HUES64 (cell line): Measurements from ENCODE around the gene TRMT2A.
A peak's percentile ranks its signal among the peaks of the same experiment; 100 is the strongest.

Experiments used
- H3K27ac ChIP-seq: 2 replicates; pipeline ENCODE4 v1.7.0; 2013; ENCODE audit warnings: low read depth, low read length, inconsistent platforms
- H3K27me3 ChIP-seq: 2 replicates; pipeline ENCODE4 v1.6.1; 2013; ENCODE audit warnings: mild to moderate bottlenecking, low read length; ENCODE audit not compliant: insufficient read depth
- H3K36me3 ChIP-seq: 2 replicates; pipeline ENCODE4 v1.6.1; 2013; ENCODE audit warnings: mild to moderate bottlenecking, low read length; ENCODE audit not compliant: insufficient read depth
- H3K4me1 ChIP-seq: 2 replicates; pipeline ENCODE4 v1.6.1; 2013; ENCODE audit warnings: mild to moderate bottlenecking, low read length, moderate library complexity; ENCODE audit not compliant: insufficient read depth
- H3K4me3 ChIP-seq: 2 replicates; pipeline ENCODE4 v1.5.1; 2013; ENCODE audit warnings: mild to moderate bottlenecking, low read length, moderate library complexity
- H3K9ac ChIP-seq: 2 replicates; pipeline ENCODE4 v1.6.1; 2013; ENCODE audit warnings: mild to moderate bottlenecking, low read depth, low read length
- H3K9me3 ChIP-seq: 2 replicates; pipeline ENCODE4 v1.6.1; 2013; ENCODE audit warnings: low read depth, low read length; ENCODE audit not compliant: insufficient read depth
- WGBS: fragments of 150-250, 120-280 bp; methylation state at CpG from one replicate; pipeline ENCODE4 v1.1.7; 2013; ENCODE audit warnings: missing lambda C conversion rate; 5-methylcytosine and 5-hydroxymethylcytosine counted together

TRMT2A gene

GRCh38 chr22:20139391-20140106 is 22.5 kb upstream of the TRMT2A start:
- Histone ChIP-seq H3K4me1 (no peaks in the 10 kb centered on the region), H3K36me3 (peaks cover 4% of the 10 kb centered on the region; the same call in 1 of the 2 replicates), H3K27me3 (no peaks in the 10 kb centered on the region), H3K27ac (no peak overlapping the region), H3K4me3 (no peak overlapping the region), H3K9ac (no peak overlapping the region), H3K9me3 (no peaks in the 10 kb centered on the region)
- WGBS, result 96% methylated on average over 36 of the region's 36 CpGs

DNA sequence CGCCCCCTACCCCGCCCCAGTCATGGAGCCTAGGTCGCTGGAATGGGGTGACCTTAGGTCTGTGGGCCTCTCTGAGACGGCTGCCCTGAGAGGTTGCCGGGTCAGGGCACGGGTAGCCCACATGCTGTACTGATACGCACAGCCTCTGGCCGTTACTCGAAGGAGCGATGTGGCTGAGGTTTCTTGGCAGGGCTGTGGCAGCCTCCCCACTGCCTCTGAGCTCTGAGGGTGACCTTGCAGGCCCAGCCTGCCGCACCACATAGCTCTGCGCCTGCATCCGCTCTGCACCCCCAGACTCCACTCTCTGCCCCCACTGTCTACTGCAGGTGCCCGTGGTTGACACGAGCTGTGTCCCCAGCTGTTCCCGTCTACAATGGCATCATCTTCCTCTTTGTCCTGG is 21.8 kb upstream of the TRMT2A start:
- Histone ChIP-seq H3K36me3 (peaks cover 4% of the 10 kb centered on the region; the same call in 1 of the 2 replicates), H3K4me3 (no peak overlapping the region), H3K27ac (no peak overlapping the region), H3K9me3 (no peaks in the 10 kb centered on the region), H3K27me3 (no peaks in the 10 kb centered on the region), H3K4me1 (no peaks in the 10 kb centered on the region), H3K9ac (no peak overlapping the region)
- WGBS, result 94% methylated on average over 16 of the region's 16 CpGs

DNA sequence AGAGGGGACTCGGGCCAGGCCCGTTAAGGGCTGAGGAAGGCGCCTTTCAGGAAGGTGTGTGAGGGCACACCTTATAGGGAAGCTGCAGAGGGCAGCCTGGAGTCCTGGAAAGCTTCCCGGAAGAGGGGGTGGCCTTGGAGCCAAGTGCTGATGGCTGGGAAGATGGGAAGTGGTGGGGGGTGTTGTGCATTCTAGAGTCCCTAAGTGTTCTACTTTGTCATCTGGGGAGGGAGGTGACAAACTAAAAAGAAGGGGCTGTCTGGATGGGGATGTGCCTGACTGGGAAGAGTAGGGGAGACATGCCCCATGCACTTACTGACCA is 21.4 kb upstream of the TRMT2A start:
- WGBS, result 78% methylated on average over 4 of the region's 4 CpGs
- Histone ChIP-seq H3K9ac (no peak overlapping the region; the same call in 1 of the 2 replicates), H3K4me3 (no peak overlapping the region), H3K36me3 (peaks cover 3% of the 10 kb centered on the region; the same call in 1 of the 2 replicates), H3K9me3 (no peaks in the 10 kb centered on the region), H3K27me3 (no peaks in the 10 kb centered on the region), H3K4me1 (no peaks in the 10 kb centered on the region), H3K27ac (no peak overlapping the region)

- Histone ChIP-seq H3K36me3 (peaks cover 2% of the 10 kb centered on the region; the same call in 1 of the 2 replicates), H3K9ac (no peak overlapping the region; the same call in 1 of the 2 replicates), H3K27ac (no peak overlapping the region), H3K9me3 (no peaks in the 10 kb centered on the region), H3K27me3 (no peaks in the 10 kb centered on the region), H3K4me3 (no peak overlapping the region), H3K4me1 (0 out of 2 replicates have a peak, but pooled peaks cover under 1% of the 10 kb centered on the region)
- 92% methylated on average over 26 of the region's 26 CpGs for WGBS
Observed at GRCh38 chr22:20137671-20138416, 20.8 kb upstream of the TRMT2A start.

DNA sequence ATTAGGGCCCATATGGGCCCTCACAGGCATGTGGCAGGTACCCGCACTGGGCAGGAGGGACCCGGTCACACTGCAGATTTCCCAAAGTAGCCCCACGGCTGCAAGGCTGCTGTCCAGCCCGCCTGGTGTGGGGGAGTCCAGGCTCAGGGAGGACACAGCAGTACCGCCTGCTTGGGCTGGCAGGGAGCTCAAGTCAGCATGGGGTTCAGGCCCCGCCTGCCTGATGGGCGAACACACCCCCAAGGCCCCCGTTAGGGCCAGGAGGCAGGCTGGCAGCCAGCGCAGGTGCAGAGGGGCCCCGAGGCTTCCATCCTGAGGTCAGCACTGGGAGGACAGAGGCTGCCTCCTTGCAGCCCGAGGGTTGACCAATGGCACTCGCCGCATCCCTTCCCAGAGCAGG is 20.1 kb upstream of the TRMT2A start:
- H3K4me3 ChIP-seq, result no peak overlapping the region
- WGBS, result 92% methylated on average over 13 of the region's 13 CpGs
- peaks cover 5% of the 10 kb centered on the region; the same call in 1 of the 2 replicates for H3K4me1 ChIP-seq
- H3K27ac ChIP-seq, result no peak overlapping the region
- no peaks in the 10 kb centered on the region for H3K9me3 ChIP-seq
- no peaks in the 10 kb centered on the region for H3K27me3 ChIP-seq
- H3K9ac ChIP-seq, result peak overlapping the region; percentile 31; the same call in 1 of the 2 replicates
- H3K36me3 ChIP-seq, result peaks cover 2% of the 10 kb centered on the region; the same call in 1 of the 2 replicates

GRCh38 chr22:20136603-20136873 is 19.5 kb upstream of the TRMT2A start:
- Histone ChIP-seq H3K27me3 (no peaks in the 10 kb centered on the region), H3K4me1 (peaks cover 5% of the 10 kb centered on the region; the same call in 1 of the 2 replicates), H3K27ac (no peak overlapping the region), H3K36me3 (peaks cover 2% of the 10 kb centered on the region; the same call in 1 of the 2 replicates), H3K9me3 (no peaks in the 10 kb centered on the region), H3K9ac (no peak overlapping the region), H3K4me3 (no peak overlapping the region)
- 93% methylated on average over 5 of the region's 5 CpGs for WGBS

GRCh38 chr22:20135806-20136602 is 19.0 kb upstream of the TRMT2A start:
- Histone ChIP-seq H3K27me3 (no peaks in the 10 kb centered on the region), H3K9ac (no peak overlapping the region), H3K27ac (no peak overlapping the region), H3K4me1 (peaks cover 5% of the 10 kb centered on the region; the same call in 1 of the 2 replicates), H3K9me3 (no peaks in the 10 kb centered on the region), H3K4me3 (no peak overlapping the region), H3K36me3 (peaks cover 2% of the 10 kb centered on the region; the same call in 1 of the 2 replicates)
- 95% methylated on average over 25 of the region's 25 CpGs for WGBS

DNA sequence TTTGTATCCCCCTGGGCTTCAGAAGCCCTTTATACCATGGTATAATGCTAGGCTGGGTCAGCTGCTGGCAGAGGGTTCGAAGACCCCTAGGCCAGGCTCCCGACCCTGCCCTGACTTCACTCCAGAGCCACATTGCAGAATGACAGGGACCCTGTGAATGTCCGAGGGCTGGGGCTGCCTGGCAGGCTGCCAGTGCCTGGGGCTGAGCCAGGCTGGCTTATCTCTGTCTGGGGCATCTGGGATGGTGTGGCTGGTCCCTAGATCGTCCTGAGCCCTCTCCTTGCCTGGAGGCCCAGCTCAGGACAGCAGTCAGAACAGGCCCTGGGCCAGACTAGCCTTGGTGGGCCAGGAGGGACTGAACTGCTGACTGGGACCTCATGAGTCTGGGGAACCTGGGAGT is 18.2 kb upstream of the TRMT2A start:
- peaks cover 5% of the 10 kb centered on the region; the same call in 1 of the 2 replicates for H3K4me1 ChIP-seq
- H3K27ac ChIP-seq, result no peak overlapping the region
- H3K27me3 ChIP-seq, result no peaks in the 10 kb centered on the region
- no peak overlapping the region for H3K4me3 ChIP-seq
- H3K9ac ChIP-seq, result no peak overlapping the region
- H3K9me3 ChIP-seq, result no peaks in the 10 kb centered on the region
- WGBS, result 93% methylated on average over 4 of the region's 4 CpGs
- H3K36me3 ChIP-seq, result peaks cover 2% of the 10 kb centered on the region; the same call in 1 of the 2 replicates

- 90% methylated on average over 12 of the region's 12 CpGs for WGBS
- Histone ChIP-seq H3K4me1 (peaks cover 5% of the 10 kb centered on the region; the same call in 1 of the 2 replicates), H3K9me3 (no peaks in the 10 kb centered on the region), H3K9ac (no peak overlapping the region), H3K36me3 (no peaks in the 10 kb centered on the region), H3K4me3 (no peak overlapping the region), H3K27me3 (no peaks in the 10 kb centered on the region), H3K27ac (no peak overlapping the region)
Observed at GRCh38 chr22:20133930-20134549, 17.0 kb upstream of the TRMT2A start.

GRCh38 chr22:20132686-20133246 is 15.7 kb upstream of the TRMT2A start:
- H3K9ac ChIP-seq, result peak overlapping the region; percentile 72
- peak overlapping the region; percentile 73 for H3K4me3 ChIP-seq
- peaks cover 5% of the 10 kb centered on the region; the same call in 1 of the 2 replicates for H3K4me1 ChIP-seq
- H3K9me3 ChIP-seq, result no peaks in the 10 kb centered on the region
- no peaks in the 10 kb centered on the region for H3K27me3 ChIP-seq
- H3K36me3 ChIP-seq, result peaks cover 6% of the 10 kb centered on the region
- 89% methylated on average over 16 of the region's 16 CpGs for whole genome bisulfite sequencing
- no peak overlapping the region for H3K27ac ChIP-seq
